Measurements from ENCODE around the gene AP3B2. TPM values are rescaled to one million over a fixed set of nuclear protein-coding genes. Genes with fewer than 3 reads are reported as not detected.

The AP3B2 gene
- polyA plus RNA-seq, 1 donor (not counting 4 experiments of a cell fraction or from before 2014, with no cell fraction given): 0.25 TPM

GRCh38 chr15:82750831-82751180 lies 41.1 kb upstream of the AP3B2 start:
- peak overlapping the region; percentile 91 for H3K9ac ChIP-seq (ENCODE audit: control insufficient read depth, extremely low read depth, insufficient read depth, low read length)
- H3K79me2 ChIP-seq (ENCODE audit: control insufficient read depth, insufficient read depth, low read length): peaks cover 51% of the 10 kb centered on the region
- H3K27me3 ChIP-seq (ENCODE audit: control insufficient read depth, extremely low read depth, insufficient read depth, low read length): no peaks in the 10 kb centered on the region
- no peaks in the 10 kb centered on the region for H3K9me3 ChIP-seq (ENCODE audit: control insufficient read depth, low read depth, low read length)
- peak overlapping the region; percentile 60 to 76 (median 74) for H3K4me3 ChIP-seq (ENCODE audit: control insufficient read depth in 2 of 3, extremely low read depth in 1 of 3, insufficient read depth in 2 of 3, low read depth in 1 of 3, low read length in 3 of 3)
- dilution Hi-C loops (cut with MboI; ENCODE audit: extremely low pct_ligation_motif_present, low sequenced_read_pairs): no loop called here
- H2AFZ ChIP-seq (ENCODE audit: control insufficient read depth, low read length): peak overlapping the region; percentile 76
- peaks cover 22% of the 10 kb centered on the region for H3K4me1 ChIP-seq (ENCODE audit: control insufficient read depth, extremely low read depth, insufficient read depth, low read length)
- DNase-seq (ENCODE audit: low read depth, low spot score) (no peak), FAIRE-seq (no peak)
- peak overlapping the region; percentile 78 for H3K27ac ChIP-seq (ENCODE audit: control insufficient read depth, insufficient read depth, low read length)
- peak overlapping the region; percentile 95 for H3K4me2 ChIP-seq (ENCODE audit: control insufficient read depth, extremely low read depth, insufficient read depth, low read depth, low read length)
- TF ChIP-seq EZH2 (IDR thresholded peaks at IDR 0.05; ENCODE audit: low read length) (no peak), CTCF (optimal IDR thresholded peaks at IDR 0.05 in 1 of 3, IDR thresholded peaks at IDR 0.05 in 1 of 3, conservative IDR thresholded peaks at IDR 0.05 in 1 of 3; ENCODE audit: extremely low read depth in 1 of 3, insufficient read depth in 2 of 3, low read length in 3 of 3) (peak in 1 of 3 experiments; percentile 21)
- peaks cover 3% of the 10 kb centered on the region for H4K20me1 ChIP-seq (ENCODE audit: control insufficient read depth, extremely low read depth, insufficient read depth, low read length)
- H3K9me1 ChIP-seq (ENCODE audit: control insufficient read depth, extremely low read depth, insufficient read depth, low read length): no peaks in the 10 kb centered on the region
- peaks cover 11 to 17% of the 10 kb centered on the region in 2 experiments for H3K36me3 ChIP-seq (ENCODE audit: control insufficient read depth in 2 of 2, extremely low read depth in 1 of 2, insufficient read depth in 2 of 2, low read length in 2 of 2)

- no peaks in the 10 kb centered on the region for H3K27me3 ChIP-seq (ENCODE audit: control insufficient read depth, extremely low read depth, insufficient read depth, low read length)
- H3K79me2 ChIP-seq (ENCODE audit: control insufficient read depth, insufficient read depth, low read length): peaks cover 48% of the 10 kb centered on the region
- H3K27ac ChIP-seq (ENCODE audit: control insufficient read depth, insufficient read depth, low read length): peak overlapping the region; percentile 78
- no peaks in the 10 kb centered on the region for H3K9me3 ChIP-seq (ENCODE audit: control insufficient read depth, low read depth, low read length)
- peaks cover 8 to 16% of the 10 kb centered on the region in 2 experiments for H3K36me3 ChIP-seq (ENCODE audit: control insufficient read depth in 2 of 2, extremely low read depth in 1 of 2, insufficient read depth in 2 of 2, low read length in 2 of 2)
- TF ChIP-seq CTCF (optimal IDR thresholded peaks at IDR 0.05 in 1 of 3, IDR thresholded peaks at IDR 0.05 in 1 of 3, conservative IDR thresholded peaks at IDR 0.05 in 1 of 3; ENCODE audit: extremely low read depth in 1 of 3, insufficient read depth in 2 of 3, low read length in 3 of 3) (no peak), EZH2 (IDR thresholded peaks at IDR 0.05; ENCODE audit: low read length) (no peak)
- H4K20me1 ChIP-seq (ENCODE audit: control insufficient read depth, extremely low read depth, insufficient read depth, low read length): peaks cover 3% of the 10 kb centered on the region
- peaks cover 22% of the 10 kb centered on the region for H3K4me1 ChIP-seq (ENCODE audit: control insufficient read depth, extremely low read depth, insufficient read depth, low read length)
- FAIRE-seq (peak; percentile 86), DNase-seq (ENCODE audit: low read depth, low spot score) (peak; percentile 42)
- peak overlapping the region; percentile 95 for H3K4me2 ChIP-seq (ENCODE audit: control insufficient read depth, extremely low read depth, insufficient read depth, low read depth, low read length)
- H3K9me1 ChIP-seq (ENCODE audit: control insufficient read depth, extremely low read depth, insufficient read depth, low read length): no peaks in the 10 kb centered on the region
- H2AFZ ChIP-seq (ENCODE audit: control insufficient read depth, low read length): peak overlapping the region; percentile 91
- dilution Hi-C loops (cut with MboI; ENCODE audit: extremely low pct_ligation_motif_present, low sequenced_read_pairs): no loop called here
- H3K4me3 ChIP-seq (ENCODE audit: control insufficient read depth in 2 of 3, extremely low read depth in 1 of 3, insufficient read depth in 2 of 3, low read depth in 1 of 3, low read length in 3 of 3): peak overlapping the region; percentile 60 to 76 (median 74)
- H3K9ac ChIP-seq (ENCODE audit: control insufficient read depth, extremely low read depth, insufficient read depth, low read length): peak overlapping the region; percentile 91
These were observed 40.5 kb upstream of the AP3B2 start for GRCh38 chr15:82749951-82750830.
